ENCODE data around the gene KBTBD6. TPM values are rescaled to one million over a fixed set of nuclear protein-coding genes. Genes with fewer than 3 reads are reported as not detected.
"Not testable (repeated sequence)": the region's sequence is repeated elsewhere in the genome, so short reads cannot be mapped to it uniquely, and the experiment has no call there.

The KBTBD6 gene
- total and polyA plus RNA-seq, 4 donors = 2.4 to 10.4 (median 4.8) TPM

- no peaks in the 10 kb centered on the region for H3K36me3 ChIP-seq (ENCODE audit: control insufficient read depth in 4 of 4, insufficient read depth in 4 of 4, low read length in 4 of 4)
- TF ChIP-seq CTCF (IDR thresholded peaks at IDR 0.05; ENCODE audit: control extremely low read depth, extremely low read depth) = no peak
- ATAC-seq (ENCODE audit: insufficient read depth, low FRiP score) (no peak), DNase-seq (peak in 2 of 3 donors; percentile 9 to 26)
- H3K9ac ChIP-seq (ENCODE audit: insufficient read depth in 1 of 2, low read length in 2 of 2) = no peak overlapping the region
- no peak overlapping the region for H3K27ac ChIP-seq (ENCODE audit: low read depth in 1 of 2, low read length in 1 of 2)
- no peaks in the 10 kb centered on the region for H3K27me3 ChIP-seq (ENCODE audit: control insufficient read depth in 3 of 3, insufficient read depth in 3 of 3, low read length in 2 of 3)
- peaks cover 0 to 5% (median 0%) of the 10 kb centered on the region in 5 donors for H3K4me1 ChIP-seq (ENCODE audit: control insufficient read depth in 5 of 5, insufficient read depth in 5 of 5, low read length in 5 of 5)
- H3K4me3 ChIP-seq = no peak overlapping the region
- no peaks in the 10 kb centered on the region for H3K9me3 ChIP-seq (ENCODE audit: control insufficient read depth in 4 of 4, insufficient read depth in 3 of 4, low read length in 3 of 4)
Measured at GRCh38 chr13:41099986-41100385, 32.6 kb downstream of the KBTBD6 start.

- Histone ChIP-seq H3K4me3 (no peak overlapping the region), H3K9ac (ENCODE audit: insufficient read depth in 1 of 2, low read length in 2 of 2) (no peak overlapping the region), H3K27me3 (ENCODE audit: control insufficient read depth in 3 of 3, insufficient read depth in 3 of 3, low read length in 2 of 3) (no peaks in the 10 kb centered on the region), H3K27ac (ENCODE audit: low read depth in 1 of 2, low read length in 1 of 2) (no peak overlapping the region), H3K36me3 (ENCODE audit: control insufficient read depth in 4 of 4, insufficient read depth in 4 of 4, low read length in 4 of 4) (no peaks in the 10 kb centered on the region), H3K9me3 (ENCODE audit: control insufficient read depth in 4 of 4, insufficient read depth in 3 of 4, low read length in 3 of 4) (no peaks in the 10 kb centered on the region), H3K4me1 (ENCODE audit: control insufficient read depth in 5 of 5, insufficient read depth in 5 of 5, low read length in 5 of 5) (peaks cover 0 to 5% (median 0%) of the 10 kb centered on the region in 5 donors)
- TF ChIP-seq CTCF (IDR thresholded peaks at IDR 0.05; ENCODE audit: control extremely low read depth, extremely low read depth) = no peak
- no peak for DNase-seq
- ATAC-seq (ENCODE audit: insufficient read depth, low FRiP score) = no peak
- WGBS, 2 donors = 95 to 100% methylated on average over 1 of the region's 1 CpG
Measured at GRCh38 chr13:41098761-41099160, 33.8 kb downstream of the KBTBD6 start.

- not testable (repeated sequence) for H3K36me3 ChIP-seq (ENCODE audit: control insufficient read depth in 4 of 4, insufficient read depth in 4 of 4, low read length in 4 of 4); H3K9ac ChIP-seq (ENCODE audit: insufficient read depth in 1 of 2, low read length in 2 of 2); H3K27ac ChIP-seq (ENCODE audit: low read depth in 1 of 2, low read length in 1 of 2); ATAC-seq (ENCODE audit: insufficient read depth, low FRiP score); H3K4me1 ChIP-seq (ENCODE audit: control insufficient read depth in 5 of 5, insufficient read depth in 5 of 5, low read length in 5 of 5); H3K27me3 ChIP-seq (ENCODE audit: control insufficient read depth in 3 of 3, insufficient read depth in 3 of 3, low read length in 2 of 3); DNase-seq; H3K9me3 ChIP-seq (ENCODE audit: control insufficient read depth in 4 of 4, insufficient read depth in 3 of 4, low read length in 3 of 4); H3K4me3 ChIP-seq
- WGBS, 2 donors = 91% methylated on average over 2 of the region's 2 CpGs
Measured at GRCh38 chr13:41095681-41096080, 36.9 kb downstream of the KBTBD6 start.

GRCh38 chr13:41085961-41086585 lies 46.5 kb downstream of the KBTBD6 start:
- Histone ChIP-seq H3K9ac (ENCODE audit: insufficient read depth in 1 of 2, low read length in 2 of 2) (no peak overlapping the region), H3K36me3 (ENCODE audit: control insufficient read depth in 4 of 4, insufficient read depth in 4 of 4, low read length in 4 of 4) (peaks cover 0 to 18% (median 11%) of the 10 kb centered on the region in 4 donors), H3K4me1 (ENCODE audit: control insufficient read depth in 5 of 5, insufficient read depth in 5 of 5, low read length in 5 of 5) (no peaks in the 10 kb centered on the region), H3K4me3 (no peak overlapping the region), H3K27ac (ENCODE audit: low read depth in 1 of 2, low read length in 1 of 2) (no peak overlapping the region), H3K27me3 (ENCODE audit: control insufficient read depth in 3 of 3, insufficient read depth in 3 of 3, low read length in 2 of 3) (no peaks in the 10 kb centered on the region), H3K9me3 (ENCODE audit: control insufficient read depth in 4 of 4, insufficient read depth in 3 of 4, low read length in 3 of 4) (no peaks in the 10 kb centered on the region)
- 50 to 55% methylated on average over 2 of the region's 2 CpGs for WGBS, 2 donors
- TF ChIP-seq CTCF (IDR thresholded peaks at IDR 0.05; ENCODE audit: control extremely low read depth, extremely low read depth) = no peak
- DNase-seq = no peak
- ATAC-seq (ENCODE audit: insufficient read depth, low FRiP score) = no peak

Data from lung (tissue), 12 donors.